Neural cell (in vitro differentiated cells): ENCODE data around the gene MAPT.

ENCODE experiments used
- EP300 ChIP-seq: fragments of 450-650 bp; conservative IDR thresholded peaks from 2 replicates; pipeline ENCODE4 v1.6.1; 2014; ENCODE audit warnings: antibody characterized with exemption, mild to moderate bottlenecking, moderate library complexity; ENCODE audit not compliant: poor library complexity, severe bottlenecking
- EZH2 ChIP-seq: fragments of 200-600, 300-800 bp; shearing (Covaris generic), sonication (generic); IDR thresholded peaks from 2 replicates; pipeline ENCODE4 v1.6.1; 2014; ENCODE audit warnings: antibody characterized with exemption, low read length, borderline replicate concordance, mild to moderate bottlenecking; ENCODE audit not compliant: insufficient read depth, poor library complexity, severe bottlenecking
- POLR2AphosphoS5 ChIP-seq: IDR thresholded peaks from 2 replicates; pipeline ENCODE4 v1.6.1; 2012
- RAD21 ChIP-seq: fragments of 450-650 bp; conservative IDR thresholded peaks from 2 replicates; pipeline ENCODE4 v1.6.1; 2014; ENCODE audit warnings: antibody characterized with exemption, mild to moderate bottlenecking, moderate library complexity
- REST ChIP-seq: IDR thresholded peaks from 2 replicates; pipeline ENCODE4 v1.6.1; 2012; ENCODE audit warnings: borderline replicate concordance
- TAF1 ChIP-seq: IDR thresholded peaks from 2 replicates; pipeline ENCODE4 v1.6.1; 2012; ENCODE audit warnings: low read depth
- TF ChIP-seq, protein P1 (sequence below): fragments of 450-650 bp; IDR thresholded peaks from 2 replicates; pipeline ENCODE4 v1.5.1; 2014; ENCODE audit warnings: antibody characterized with exemption, mild to moderate bottlenecking, moderate library complexity; ENCODE audit not compliant: poor library complexity, severe bottlenecking

DNA sequence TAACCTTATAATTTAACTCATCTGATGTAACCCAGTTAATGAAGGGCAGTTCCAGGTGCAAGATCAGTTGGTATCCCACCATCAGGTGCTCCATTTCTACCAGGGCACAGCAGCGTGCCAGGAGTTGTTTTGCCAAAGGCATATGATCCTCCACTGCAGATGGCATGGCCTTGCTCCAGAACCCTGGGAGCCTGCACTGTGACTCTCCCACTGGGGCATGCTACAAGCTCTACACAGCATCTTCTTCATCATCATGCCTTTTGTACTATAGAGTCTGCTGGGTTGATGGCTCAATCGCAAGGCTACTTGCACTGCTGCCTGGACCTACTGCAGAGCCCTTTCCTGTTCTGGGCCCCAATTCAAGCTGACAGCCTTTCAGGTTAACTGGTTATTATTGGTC is 11.3 kb upstream of the MAPT start:
- TF ChIP-seq RAD21 (no peak), POLR2AphosphoS5 (no peak), EZH2 (no peak), EP300 (no peak), TAF1 (no peak), REST (no peak)
- TF ChIP-seq, protein P1, sequence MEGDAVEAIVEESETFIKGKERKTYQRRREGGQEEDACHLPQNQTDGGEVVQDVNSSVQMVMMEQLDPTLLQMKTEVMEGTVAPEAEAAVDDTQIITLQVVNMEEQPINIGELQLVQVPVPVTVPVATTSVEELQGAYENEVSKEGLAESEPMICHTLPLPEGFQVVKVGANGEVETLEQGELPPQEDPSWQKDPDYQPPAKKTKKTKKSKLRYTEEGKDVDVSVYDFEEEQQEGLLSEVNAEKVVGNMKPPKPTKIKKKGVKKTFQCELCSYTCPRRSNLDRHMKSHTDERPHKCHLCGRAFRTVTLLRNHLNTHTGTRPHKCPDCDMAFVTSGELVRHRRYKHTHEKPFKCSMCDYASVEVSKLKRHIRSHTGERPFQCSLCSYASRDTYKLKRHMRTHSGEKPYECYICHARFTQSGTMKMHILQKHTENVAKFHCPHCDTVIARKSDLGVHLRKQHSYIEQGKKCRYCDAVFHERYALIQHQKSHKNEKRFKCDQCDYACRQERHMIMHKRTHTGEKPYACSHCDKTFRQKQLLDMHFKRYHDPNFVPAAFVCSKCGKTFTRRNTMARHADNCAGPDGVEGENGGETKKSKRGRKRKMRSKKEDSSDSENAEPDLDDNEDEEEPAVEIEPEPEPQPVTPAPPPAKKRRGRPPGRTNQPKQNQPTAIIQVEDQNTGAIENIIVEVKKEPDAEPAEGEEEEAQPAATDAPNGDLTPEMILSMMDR: no peak
